GM12892 (cell line): ENCODE data around the gene TEKT5.

Experiments
- POLR2A ChIP-seq: IDR thresholded peaks from 2 replicates; pipeline ENCODE4 v1.6.1; 2011; ENCODE audit warnings: low read depth, low read length, control low read depth
- POLR2AphosphoS5 ChIP-seq: IDR thresholded peaks from 2 replicates; pipeline ENCODE4 v1.6.1; 2011; ENCODE audit warnings: low read depth, low read length, control low read depth

DNA sequence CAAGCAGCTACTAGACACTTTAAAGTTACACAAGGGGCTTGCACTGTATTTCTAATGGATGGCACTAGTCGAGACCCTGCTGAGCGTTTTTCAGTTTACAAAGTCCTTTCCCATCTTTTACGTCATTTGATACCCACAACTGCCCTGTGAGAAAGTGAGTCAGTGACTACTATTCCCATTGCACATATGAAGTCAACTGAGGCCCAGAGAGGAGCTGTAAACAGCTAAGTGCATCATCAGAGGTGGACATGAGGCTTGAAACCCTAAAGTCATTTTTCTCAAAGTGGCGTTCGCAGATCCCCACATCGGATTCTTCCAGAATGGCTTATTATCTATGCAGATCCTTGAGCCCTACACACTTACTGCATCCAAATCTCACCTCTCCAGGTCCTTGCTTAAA lies 50.6 kb downstream of the TEKT5 start:
- TF ChIP-seq POLR2AphosphoS5 (no peak), POLR2A (no peak)
